LNCaP clone FGC (cell line): ENCODE data around the gene MUS81.

ENCODE experiments used
- DNase-seq: peaks from one replicate; pipeline ENCODE4 v3.0.0-alpha.2; 2011; ENCODE audit warnings: low read depth
- H3K4me3 ChIP-seq: 2 replicates; pipeline ENCODE4 v1.5.1; 2011; ENCODE audit warnings: mild to moderate bottlenecking, low read depth, low read length, control low read depth
- TF ChIP-seq, protein P1 (sequence below): IDR thresholded peaks from 2 replicates; pipeline ENCODE4 v1.5.1; 2012; ENCODE audit warnings: mild to moderate bottlenecking; ENCODE audit not compliant: control insufficient read depth, insufficient read depth; ENCODE audit errors: extremely low read depth

The MUS81 gene

GRCh38 chr11:65849366-65849765 is 10.9 kb upstream of the MUS81 start:
- no peak for DNase-seq

GRCh38 chr11:65849771-65850216 is 10.4 kb upstream of the MUS81 start:
- no peak overlapping the region for H3K4me3 ChIP-seq
- TF ChIP-seq, protein P1, sequence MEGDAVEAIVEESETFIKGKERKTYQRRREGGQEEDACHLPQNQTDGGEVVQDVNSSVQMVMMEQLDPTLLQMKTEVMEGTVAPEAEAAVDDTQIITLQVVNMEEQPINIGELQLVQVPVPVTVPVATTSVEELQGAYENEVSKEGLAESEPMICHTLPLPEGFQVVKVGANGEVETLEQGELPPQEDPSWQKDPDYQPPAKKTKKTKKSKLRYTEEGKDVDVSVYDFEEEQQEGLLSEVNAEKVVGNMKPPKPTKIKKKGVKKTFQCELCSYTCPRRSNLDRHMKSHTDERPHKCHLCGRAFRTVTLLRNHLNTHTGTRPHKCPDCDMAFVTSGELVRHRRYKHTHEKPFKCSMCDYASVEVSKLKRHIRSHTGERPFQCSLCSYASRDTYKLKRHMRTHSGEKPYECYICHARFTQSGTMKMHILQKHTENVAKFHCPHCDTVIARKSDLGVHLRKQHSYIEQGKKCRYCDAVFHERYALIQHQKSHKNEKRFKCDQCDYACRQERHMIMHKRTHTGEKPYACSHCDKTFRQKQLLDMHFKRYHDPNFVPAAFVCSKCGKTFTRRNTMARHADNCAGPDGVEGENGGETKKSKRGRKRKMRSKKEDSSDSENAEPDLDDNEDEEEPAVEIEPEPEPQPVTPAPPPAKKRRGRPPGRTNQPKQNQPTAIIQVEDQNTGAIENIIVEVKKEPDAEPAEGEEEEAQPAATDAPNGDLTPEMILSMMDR = no peak
- no peak for DNase-seq

More at GRCh38 chr11:65849366-65849765, 10.9 kb upstream of the MUS81 start:
- TF ChIP-seq, protein P1 = no peak
- H3K4me3 ChIP-seq = no peak overlapping the region

DNA sequence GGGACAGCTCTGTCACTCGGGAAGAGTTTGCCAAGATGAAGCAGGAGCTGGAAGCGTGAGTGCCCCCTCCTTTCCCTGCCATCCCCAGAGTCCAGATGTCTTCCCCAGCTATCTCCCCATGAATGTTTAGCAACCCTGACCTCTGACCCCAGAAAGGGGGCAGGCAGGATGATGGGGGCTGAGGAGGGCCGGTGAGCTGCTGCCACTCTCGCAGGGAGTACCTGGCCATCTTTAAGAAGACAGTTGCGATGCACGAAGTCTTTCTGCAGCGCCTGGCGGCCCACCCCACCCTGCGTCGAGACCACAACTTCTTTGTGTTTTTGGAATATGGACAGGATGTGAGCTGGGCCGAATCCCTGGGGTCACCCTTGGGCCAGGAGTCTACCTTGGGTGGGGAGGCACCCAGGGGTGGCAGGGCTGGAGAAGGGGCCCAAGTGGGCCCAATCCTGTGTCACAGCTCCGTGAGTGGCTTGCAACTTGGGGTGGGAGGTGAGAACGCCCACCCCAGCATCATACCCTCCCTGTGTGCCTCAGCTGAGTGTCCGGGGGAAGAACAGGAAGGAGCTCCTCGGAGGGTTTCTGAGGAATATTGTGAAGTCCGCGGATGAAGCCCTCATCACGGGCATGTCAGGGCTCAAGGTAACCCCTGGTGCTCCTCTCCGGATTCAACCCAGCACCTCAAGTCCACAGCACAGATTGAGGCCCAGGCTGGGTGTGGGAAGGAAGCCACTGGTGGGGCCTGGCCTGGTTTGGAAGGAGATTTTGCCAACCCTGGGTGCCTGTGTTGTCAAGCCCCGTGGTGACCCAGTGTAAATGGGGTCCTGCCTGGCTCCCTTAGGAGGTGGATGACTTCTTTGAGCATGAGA is 9.8 kb upstream of the MUS81 start:
- no peak overlapping the region for H3K4me3 ChIP-seq
- TF ChIP-seq, protein P1 = no peak
- DNase-seq = no peak

DNA sequence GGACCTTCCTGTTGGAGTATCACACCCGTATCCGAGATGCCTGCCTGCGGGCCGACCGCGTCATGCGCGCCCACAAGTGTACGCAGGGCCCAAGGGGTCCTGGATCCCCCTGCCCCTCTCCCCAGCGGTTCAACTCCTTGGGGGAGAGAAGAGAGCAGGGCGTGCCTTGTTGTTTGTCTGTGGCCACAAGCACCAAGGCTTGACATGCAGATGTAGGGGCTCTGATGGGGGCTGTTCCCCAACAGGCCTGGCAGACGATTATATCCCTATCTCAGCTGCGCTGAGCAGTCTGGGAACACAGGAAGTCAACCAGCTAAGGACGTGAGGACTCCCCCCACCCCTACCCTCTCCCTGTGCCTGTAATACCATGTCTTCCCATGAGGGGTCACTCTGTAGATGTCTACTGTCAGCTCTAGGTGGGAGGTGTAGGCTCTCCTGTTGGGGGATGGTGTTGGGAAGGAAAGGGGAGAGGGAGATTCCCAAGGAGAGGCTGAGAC is 9.1 kb upstream of the MUS81 start:
- H3K4me3 ChIP-seq = no peak overlapping the region
- no peak for DNase-seq
- TF ChIP-seq, protein P1 = no peak

DNA sequence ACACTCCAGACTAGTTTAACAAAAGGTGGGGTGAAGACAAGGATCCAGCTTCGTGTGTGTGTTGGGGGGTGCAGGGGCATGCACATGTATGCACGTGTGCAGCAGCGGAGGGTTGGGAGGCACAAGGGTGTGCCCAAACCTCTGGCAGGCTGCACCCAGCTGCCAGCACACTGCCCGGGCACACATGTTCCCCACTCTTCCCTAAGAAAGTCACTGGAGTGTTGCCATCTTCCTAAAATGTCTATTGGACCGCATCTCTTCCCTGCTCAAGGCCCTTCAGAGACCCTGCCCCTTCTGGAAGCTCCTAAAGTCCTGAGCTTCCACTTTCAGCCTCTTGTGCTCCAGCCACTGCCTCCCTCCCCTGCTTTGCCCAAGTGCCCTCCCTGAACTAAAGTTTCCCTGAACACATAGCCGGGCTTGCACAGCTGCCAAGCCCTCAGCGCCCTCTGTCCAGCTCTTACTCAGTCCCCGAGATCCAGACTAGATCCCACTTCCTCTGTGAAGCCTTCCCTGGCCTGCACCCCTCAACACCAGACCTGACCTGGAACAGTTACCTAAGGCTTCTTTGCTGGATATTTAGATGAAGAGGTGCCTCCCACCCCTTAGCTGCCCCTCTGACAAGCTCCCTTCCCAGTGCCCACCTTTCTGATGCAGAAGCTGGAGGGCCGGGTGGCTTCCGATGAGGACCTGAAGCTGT is 8.3 kb upstream of the MUS81 start:
- DNase-seq = no peak
- TF ChIP-seq, protein P1 = no peak
- H3K4me3 ChIP-seq = no peak overlapping the region

GRCh38 chr11:65852508-65853245 is 7.6 kb upstream of the MUS81 start:
- TF ChIP-seq, protein P1 = no peak
- H3K4me3 ChIP-seq = no peak overlapping the region
- no peak for DNase-seq
